ENCODE data around the gene SATB2.

The SATB2 gene

DNA sequence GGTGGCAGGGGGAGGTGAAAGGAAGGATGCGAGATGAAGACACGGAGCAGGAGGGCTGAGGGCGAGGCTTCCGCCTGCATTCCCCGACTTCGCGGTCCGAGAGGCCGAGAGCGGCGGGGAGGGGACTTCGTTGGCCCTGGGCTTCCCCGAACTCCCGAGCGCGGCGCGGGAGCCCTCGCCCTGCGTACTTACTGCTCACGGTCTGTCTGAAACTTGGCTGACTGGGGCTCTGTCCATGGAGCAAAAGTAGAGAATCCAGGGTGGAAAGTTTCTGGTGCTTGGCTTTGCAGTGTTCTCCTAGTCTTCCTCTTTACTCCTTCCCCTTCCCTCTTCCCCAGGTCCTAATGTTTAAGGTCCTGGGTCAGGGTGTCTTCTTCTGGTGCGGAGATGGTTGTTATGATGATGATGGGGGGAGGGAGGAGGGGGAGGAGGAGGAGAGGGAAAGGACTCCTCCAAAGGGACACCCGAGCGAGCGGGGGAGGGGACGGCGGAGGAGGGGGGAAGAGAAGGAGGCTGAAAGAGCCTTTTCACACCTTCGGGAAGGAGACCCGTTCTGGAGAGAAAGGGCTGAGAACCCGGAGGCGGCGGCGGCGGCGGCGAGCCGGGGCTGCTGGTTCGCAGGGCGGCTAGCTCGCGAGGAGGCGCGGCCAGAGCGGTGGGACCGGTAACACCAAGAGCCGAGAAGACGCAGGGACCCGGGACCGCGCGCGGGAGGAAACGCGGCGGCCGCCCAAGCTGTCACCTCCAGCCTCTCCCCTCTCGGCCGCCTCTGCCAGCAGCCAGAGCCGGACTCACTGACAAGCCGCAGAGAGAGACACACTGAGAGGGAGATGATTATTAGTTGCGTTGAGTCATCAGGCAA lies at the start of gene SATB2:
Gene SATB2 (minus strand): TSS at position 793 of the 862 bp plus-strand sequence. CDS start 1,902 bp downstream, outside the sequence.
- DNase-seq = peak; percentile 86

DNA sequence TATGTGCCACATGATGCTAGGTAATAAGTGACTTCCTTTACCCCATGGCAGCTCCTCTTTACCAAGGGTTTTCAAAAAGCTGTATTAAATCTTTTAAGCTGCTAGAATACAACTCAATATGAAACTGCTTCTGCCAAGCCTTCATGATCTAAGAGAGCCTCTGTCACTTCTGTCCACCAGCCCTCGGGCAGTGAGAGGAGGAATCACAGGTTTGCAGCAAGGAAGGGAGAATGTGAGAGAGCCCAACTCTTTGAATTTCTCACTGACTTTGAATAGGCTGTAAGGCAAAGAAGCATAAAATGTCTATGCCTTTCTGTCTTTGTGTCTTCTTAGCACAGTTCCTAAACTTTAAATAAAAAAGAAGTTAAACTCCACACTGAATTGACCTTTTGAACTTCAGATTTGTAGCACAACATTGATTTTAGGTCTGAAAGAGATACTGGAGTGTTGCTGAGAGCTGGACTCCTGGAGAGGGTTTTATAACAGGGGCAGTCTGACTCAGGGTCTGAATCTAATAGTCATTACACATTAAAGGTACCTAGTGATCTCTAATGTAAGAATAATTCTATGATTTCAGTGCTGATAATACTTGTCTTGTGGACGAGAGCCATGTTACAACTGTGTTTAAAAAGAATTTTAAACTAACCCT lies 48.1 kb upstream of the SATB2 start:
- no peak for DNase-seq

DNA sequence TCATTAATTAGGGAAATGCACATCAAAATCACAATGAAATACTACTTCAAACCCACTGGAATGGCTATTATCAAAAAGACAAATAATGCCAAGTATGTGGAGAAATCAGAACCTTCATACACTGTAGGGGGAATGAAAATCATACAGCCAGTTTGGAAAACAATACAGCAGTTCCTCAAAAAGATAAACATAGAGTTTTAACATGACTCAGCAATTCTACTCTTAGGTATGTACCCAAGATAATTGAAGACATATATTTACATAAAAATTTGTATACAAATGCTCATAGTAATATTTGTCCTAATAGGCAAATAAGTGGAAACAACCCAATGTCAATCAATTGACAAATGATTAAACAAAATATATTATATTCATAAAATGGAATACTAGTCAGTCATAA lies 45.4 kb upstream of the SATB2 start:
- no peak for DNase-seq

DNA sequence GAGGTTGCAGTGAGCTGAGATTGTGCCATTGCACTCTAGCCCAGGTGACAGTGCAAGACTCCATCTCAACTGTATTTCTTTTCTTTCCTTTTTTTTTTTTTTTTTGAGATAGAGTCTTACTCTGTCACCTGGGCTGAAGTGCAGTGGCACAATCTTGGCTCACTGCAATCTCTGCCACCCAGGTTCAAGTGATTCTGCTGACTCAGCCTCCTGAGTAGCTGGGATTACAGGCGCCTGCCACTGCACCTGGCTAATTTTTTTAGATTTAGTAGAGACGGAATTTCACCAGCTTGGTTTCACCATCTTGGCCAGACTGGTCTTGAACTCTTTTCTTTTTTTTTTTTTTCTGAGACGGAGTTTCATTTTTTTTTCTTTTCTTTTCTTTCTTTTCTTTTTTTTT lies 41.3 kb upstream of the SATB2 start:
- no peak for DNase-seq

DNA sequence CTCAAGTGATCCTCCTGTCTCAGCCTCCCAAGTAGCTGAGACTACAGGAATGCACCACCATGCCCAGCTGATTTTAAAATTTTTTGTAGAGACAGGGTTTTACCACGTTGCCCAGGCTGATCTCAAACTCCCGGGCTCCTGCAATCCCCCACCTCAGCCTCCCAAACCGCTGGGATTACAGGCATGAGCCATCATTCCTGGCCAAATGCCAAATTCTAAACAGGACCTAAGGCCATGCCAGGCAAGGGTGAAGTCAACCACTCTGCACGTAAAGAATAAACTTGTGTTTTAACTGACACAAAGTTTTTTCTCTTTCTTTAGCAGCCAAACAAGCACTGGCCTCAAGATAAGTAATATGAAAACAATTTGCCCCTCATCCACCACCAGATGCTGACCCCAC lies 37.4 kb upstream of the SATB2 start:
- DNase-seq = peak; percentile 8

DNA sequence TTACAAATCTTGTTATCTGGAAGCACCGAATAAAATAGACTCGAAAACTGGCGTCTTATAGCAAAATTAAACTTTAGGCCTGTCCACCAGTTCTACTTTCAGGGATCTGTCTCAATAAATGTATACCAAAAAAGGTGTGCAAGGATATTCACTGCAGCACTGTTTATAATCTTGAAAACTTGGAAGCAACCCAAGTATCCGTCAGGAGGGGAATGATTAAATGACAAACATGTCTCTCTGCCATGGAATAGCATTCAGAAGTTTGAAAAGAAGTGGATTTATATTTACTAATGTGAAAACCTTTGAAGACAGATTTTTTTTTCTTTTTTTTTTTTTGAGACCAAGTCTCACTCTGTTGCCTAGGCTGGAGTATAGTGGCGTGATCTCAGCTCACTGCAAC lies 32.3 kb upstream of the SATB2 start:
- peak; percentile 33 for DNase-seq

DNA sequence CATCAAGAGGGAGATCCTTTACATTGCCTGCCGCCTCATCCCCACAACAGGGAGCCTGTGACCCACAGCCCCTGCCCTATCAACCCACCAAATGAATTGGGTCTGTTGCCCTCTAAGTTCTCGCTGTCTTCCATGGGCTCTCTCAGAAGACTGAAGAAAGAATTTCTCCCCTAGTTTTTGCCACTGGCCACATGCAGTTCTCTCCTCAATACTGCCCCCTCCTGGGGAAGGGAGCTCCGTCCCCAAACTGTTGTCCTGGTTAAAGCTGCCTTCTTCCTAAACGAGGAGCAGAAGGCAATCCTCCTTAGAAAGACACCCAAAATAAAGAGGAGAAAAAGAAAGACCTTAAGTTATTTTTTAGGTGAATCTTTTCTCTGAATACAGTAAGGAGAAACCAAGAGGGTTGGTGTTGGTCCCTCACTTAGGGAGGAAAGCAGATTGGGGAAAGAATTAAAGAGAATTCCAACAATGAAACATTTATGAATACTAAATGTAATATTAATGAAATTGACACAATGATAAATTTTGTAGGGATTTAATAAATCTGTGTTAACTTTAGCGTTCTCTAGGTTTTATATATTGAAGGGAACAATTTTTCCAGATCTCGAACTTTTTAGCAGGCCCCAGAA lies 31.1 kb upstream of the SATB2 start:
- DNase-seq = peak; percentile 42

DNA sequence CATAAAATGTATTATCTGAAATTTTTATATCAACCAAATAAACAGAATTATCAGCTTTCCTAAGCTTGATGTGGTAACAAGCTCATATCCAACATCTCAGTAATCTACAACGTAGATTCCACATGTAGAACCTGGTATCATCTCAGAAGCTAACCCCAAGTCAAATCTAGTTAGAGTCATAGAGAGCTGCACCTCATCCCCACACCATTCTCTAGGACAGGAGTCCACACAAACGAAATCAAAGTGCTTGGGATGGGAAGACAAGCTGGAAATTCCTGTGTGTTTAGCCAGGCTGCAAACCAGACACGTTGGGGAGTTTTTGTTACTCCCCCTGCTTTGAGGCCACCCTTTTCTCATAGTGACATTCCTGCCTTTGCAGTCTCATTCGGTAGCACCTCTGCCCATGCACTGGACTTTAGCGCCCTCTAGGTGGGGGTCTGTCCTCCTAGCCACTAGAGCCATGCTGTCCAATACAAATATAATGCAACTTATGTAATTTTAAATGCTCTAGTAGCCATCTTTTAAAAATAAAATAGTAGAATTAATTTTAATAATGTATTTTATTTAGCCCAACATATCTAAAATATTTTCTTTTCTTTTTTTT lies 28.1 kb upstream of the SATB2 start:
- DNase-seq = peak; percentile 70

DNA sequence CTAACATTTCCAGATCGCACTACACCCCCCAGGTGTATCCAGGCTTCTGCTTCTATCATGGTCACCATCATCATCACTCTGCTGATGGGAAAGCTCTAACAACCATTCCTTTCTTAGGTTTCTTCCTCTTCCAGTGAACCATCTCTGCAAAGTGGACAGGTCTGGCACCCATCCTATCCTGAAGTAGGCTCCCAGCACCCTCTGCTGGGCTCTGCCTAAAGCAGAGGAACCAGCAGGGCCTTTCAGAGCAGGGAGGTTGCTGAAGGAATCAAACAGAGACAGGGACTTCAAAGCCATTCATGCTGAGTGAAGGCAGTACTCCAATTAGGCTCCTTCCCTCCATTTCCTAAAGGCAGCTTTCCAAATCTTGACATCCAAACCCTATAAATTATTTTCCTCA lies 27.2 kb upstream of the SATB2 start:
- peak; percentile 47 for DNase-seq

DNA sequence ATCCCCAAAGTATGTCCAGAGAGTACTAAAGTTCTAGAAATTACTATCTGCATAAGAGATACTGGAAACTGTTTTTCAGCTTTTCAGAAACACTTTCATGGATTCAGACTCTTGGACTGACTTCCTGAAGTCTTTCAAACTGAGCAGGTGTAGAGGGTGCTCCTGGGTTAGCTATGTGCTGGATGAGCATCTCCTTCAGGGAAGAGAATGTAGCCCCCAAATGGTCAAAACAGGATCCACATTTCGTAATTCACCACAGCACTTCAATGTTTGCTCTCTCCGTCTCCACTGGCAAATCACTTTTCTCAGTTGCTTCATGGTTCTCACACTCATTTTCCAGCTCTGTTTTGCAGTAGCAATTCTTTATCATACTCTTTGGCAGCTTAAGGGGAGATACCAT lies 23.2 kb upstream of the SATB2 start:
- DNase-seq = no peak

DNA sequence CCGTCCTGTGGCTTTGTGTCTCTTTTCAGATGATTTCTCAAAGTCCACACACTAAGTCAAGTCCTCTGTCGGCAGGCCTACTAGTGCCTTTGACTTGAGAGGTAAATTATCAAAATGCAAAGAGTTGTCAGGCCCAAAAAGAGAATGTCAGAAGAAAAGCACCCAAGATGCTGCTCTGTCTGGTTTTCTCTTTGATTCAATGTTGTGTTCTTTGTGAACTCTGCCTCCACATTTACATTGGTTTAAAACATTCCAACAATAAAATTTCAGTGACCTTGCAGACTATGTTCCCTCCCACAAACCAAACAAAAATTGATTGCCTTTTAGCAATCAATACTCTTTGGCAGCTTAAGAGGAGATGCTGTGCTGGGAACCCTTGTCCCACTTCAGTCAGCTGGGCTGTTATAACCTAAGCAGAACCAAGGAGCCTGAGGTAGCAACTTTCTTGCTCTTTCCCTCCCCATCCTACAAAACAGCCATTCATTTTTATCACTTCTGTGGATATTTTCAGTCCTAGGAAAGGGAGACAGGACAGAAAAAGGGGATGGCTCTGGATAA lies 19.6 kb upstream of the SATB2 start:
- DNase-seq = no peak

DNA sequence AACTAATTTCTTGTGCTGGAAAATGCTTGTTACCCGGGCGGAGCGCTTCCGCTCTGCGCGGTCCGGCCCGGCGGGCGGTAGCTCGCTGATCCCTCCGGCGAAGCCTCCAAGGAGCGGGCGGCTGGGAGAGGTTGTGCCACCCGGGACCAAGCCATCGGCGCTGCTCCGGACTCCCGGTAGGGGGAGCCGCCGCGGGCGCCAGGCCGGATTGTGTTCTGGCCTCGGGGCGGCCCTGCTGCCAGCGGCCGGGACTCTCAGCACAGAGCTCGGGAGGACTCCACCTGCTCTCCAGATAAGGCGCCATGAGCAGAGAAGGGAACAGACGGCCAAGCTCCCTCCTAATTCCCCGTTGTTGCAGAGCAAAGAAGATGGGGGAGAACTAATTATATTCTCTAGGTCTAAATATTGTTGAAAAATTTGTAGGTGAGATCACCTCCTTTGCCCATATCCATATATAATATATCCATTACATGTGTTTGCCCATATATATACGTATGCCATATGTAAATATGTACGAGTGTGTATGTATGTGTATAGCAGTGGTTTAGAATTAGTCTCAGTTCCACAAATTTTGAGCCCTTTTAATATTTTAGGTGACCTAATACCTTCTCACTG lies 13.8 kb upstream of the SATB2 start:
- peak; percentile 86 for DNase-seq

DNA sequence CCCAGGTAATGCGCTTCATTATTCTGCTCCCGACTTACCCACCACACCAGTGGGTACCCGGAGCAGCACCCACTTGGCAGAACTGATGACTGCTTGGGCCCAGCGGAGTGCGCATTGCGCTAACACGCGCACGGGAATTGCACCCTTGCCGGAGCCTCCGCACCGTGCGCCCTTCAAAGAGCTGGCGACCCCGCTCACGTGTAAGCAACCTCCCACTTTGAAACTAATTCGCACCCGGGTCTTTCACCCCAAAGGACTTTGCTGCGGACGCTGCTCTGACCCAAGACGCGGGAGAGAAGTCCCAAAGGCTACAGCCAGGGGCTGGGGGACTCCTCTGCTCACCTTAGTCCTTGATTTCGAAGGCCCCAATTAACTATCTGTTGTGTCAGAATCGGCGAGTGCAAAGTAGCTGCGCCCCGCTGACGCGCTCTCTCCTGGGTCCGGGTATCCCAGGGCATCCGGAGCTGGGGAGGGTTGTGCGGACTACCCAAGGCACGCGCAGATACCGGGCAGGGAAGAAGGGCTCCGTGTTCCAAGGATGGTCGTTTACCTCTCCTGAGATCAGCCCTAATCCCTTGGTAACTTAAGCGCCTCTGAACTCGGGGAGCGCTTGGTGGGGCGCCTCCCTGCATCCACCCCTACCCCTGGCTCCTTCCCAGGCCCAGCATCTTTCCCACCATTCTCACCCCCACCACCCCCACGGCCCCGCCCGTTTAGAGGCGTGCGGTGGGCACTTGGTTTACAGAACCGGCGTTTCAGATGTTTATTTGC lies 13.1 kb upstream of the SATB2 start:
- DNase-seq = no peak

DNA sequence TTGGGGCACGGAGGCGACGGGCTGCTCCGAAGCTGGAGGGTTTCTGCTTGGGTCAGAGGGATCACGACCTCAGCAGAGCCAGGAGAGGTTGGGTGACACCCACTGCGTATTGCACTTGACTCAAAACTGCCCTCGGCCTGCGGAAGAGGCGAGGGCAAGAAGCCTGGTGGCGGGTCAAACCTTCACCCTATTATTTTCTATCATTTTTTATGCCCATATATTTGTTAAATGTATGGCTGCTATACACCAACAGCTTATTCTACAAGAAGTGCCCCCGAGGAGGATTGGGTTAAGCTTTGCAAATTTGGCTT lies 12.6 kb upstream of the SATB2 start:
- DNase-seq = no peak

DNA sequence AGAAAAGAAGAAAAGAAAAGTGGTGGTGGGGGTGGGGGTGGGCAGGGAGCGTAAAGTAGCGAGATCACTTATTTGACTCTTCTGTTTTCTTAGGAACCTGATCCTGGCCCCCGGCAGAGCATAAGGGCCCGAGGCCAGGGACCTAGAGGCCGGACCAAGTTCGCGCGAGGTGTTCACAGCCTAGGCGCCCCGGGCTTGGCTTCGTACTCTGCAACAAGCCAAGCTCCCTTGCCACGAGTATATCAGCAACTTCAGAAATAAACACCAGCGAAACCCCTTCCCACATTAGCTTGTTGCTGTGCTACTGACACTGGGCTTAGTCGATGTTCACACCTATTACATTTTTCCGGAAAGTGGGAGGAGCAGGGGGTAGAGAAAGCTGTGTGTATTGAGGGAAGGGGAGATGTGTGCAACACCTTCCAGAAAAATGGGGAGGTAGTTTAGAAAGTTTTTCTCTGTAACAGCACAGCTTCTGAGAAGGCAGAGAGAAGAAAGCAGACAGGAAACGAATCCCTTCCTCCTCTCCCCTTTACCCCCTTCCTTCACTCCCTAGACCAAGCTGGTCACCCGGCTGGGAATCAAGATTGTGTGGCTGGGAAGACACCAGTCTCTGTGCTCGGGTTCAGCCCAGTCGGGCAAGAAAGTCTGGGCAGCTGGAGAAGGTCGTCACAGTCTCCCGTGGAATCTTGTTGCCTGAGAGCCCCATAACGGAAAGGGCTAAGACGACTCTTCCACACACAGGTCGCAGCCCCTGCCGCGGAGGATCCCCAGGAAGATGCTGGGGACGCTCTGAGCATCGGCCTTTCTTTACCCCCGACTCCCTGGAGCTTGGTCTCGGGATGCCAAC lies 12.0 kb upstream of the SATB2 start:
- DNase-seq = no peak

DNA sequence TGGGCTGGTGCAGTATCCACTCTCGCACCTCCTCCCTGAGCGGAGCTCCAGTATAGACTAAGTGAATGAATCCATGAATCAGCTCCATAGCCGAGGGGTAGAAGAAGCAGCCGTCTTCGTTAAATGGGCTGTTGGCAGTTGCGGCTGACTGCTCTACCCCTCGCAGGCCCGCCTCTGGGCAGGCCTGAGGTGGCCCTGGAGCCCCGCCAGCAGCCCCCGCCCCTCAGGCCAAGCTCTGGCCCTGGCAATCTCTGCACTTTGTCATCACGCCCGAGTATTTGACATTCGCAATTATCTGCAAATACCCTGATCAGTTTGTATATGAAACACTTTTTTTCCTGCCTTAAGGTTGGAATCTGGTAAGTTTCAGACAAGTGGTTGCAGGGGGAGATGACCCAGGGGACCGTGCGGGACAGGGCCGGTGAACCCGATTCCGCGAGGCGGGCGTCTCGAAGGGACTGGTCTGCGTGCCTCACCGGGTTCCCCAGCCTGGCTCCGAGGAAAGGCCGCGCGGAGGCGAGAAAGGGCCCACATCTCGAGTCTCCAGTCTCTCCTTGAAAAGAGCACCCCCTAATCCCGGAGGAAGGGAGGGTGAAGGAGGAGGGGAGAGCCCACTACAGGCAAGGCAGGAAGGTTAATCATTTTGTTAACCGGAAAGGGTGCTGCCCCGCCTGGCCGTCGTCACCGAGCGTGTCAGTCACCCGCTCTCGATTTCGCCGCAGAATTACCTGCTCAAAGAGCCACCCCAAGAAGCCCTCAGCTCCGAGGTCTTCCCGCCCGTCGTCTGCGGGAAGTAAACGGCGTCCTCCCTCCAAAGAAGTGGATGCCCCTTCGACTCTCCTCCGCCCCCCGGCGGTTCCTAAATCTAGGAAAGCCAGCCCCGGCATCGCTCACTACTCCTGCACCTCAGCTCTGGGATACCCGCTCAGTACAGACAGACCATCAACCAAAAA lies 11.1 kb upstream of the SATB2 start:
- DNase-seq = no peak

DNA sequence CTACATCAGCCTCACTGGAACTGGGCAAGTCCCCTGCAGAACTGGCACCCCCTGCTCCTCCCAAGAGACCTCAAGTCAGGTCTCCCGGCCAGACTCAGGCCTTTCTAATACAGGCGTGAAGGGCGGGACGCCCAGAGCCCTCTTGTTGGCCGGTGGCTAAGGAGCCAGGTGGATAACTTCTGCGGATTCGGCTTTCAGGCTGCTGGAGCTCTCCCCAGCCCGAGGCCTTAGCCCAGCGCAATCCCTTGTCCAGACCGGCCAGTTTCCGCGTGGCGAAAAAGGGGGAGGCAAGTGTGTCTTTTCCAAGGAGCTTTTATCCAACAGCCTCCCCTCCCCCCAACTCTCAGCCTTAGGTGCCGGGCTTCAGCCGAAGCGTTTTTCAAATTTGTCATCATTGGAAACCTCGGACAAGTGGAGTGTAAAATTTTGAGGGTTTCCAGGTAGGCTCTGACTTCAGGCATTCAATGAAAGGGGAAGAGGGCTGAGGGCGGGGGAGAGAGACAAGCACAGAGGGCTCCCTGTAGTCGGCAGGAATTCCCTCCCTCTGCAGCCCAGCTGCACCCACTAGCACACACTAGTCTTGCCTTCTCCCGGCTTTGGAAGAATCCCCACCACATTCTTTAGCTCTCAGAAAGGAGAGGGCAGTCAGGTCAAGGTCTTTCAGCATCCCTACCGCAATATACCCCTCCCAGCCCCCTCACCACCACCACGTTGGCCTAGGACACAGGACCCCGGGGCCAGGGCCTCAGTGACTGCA lies 9.5 kb upstream of the SATB2 start:
- no peak for DNase-seq

DNA sequence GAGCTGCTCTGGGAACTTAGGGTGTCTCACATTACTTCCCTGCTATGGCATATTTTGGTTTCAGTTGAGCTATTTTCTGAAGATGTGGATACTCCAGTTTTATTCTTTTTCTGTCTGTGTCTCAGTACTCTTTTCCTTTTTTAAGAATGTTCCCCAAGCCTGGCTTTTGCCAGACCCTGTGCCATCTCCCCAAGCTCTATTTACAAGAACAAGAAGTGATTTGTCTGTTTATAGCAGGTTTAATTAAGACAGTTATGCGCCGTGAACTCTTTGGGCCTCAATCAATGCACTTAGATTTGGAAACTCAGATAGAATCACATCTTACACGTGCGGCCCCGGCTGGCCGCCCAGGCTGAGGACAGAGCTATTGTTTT lies 8.9 kb upstream of the SATB2 start:
- DNase-seq = no peak

DNA sequence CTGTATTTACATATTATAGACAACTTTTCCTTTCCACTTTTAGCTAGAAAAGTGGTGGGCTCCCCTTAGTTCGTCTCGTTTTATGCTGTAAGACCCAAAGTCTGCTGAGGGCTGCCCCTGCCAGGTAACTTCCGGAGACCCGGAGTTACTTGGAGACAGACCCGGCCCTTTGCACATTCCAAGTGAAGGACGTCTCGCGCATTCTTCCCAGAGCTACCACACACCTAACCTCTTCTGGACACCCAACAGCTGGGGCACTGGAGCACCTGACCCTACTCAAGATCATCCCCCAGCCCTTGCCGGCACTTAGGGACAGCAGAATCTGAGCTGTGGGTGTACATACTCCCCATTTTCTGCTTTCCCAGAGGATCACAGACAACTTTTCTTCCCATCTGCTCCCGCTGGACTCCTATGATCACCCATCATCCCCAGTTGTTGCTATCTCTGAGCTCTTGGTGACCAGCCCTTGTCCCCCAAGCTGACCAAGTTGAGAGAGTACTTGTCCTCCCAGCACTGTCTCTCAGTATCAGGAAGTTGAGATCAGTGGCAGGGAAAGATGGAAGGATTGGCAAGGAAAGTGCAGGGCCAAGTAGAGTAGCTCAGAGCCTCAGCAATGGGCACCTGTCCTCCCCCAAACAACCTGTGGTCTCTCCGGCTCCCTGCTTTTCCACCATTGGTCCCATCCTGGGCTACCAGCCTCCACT lies 8.4 kb upstream of the SATB2 start:
- no peak for DNase-seq
